ENCODE measurements around the gene MED12L. TPM values are rescaled to one million over a fixed set of nuclear protein-coding genes. Genes with fewer than 3 reads are reported as not detected.

The MED12L gene
- total and polyA plus RNA-seq, 10 of the 15 experiments (the other 5 are each of a cell fraction or from before 2014, with no cell fraction given), result 0.01 to 0.06 (median 0.03) TPM; not detected in 2

DNA sequence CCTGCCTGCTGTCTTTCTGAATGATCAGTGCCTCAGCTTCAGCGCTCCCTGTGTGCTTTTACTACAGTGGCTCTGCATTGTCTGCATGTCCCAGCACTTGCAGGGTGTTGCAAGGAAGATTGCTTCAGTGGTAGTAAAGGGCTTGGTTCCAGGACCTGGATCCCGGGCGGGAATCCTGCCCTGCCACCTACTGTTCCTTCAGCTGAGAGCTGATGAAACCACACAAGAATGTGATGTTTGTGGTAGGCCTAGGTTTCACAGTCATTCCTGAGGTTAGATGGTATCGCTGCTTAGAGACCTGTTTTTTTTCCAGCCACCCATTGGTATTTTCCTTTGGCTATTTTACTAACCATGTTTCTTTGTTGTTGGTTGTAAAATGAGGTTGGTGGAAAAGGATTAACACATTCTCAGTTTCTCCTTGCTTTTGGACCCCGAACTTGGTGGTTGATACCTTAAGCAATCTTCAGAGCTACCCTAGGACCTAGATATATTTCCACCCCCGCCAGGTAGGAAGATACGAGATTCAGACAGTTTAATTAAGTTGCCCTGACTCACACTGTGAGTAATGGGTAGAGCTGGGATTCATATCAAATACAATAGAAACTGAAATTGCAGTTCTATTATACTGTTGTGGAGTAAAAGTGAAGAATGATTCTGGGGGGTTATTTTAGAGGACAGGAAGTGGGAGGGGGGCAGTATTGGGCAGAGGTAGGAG lies 219.8 kb downstream of the MED12L start:
- ChIA-PET SMC1A (ENCODE audit: uncharacterized antibody, unreplicated experiment) (interaction anchor here (0.7 to 1.2 kb wide), 2 partner anchors 23 to 134 kb away, joined by 3 to 5 read pairs; no protein-coding TSS in a partner anchor), POLR2A (interaction anchor here (0.6 kb wide), 1 partner anchor 248 kb away, joined by 3 read pairs; no protein-coding TSS in a partner anchor), CTCF (interaction anchor here (1.2 to 1.4 kb wide), 3 partner anchors 12 to 137 kb away, joined by 3 to 4 read pairs (median 3); partner anchors contain the start of gene GPR87), RAD21 (ENCODE audit: unreplicated experiment) (no interaction called here)
- Histone ChIP-seq H3K9ac (ENCODE audit: control insufficient read depth, insufficient read depth, low read length) (no peak overlapping the region), H3K9me3 (replicated peaks; ENCODE audit: control insufficient read depth, insufficient read depth, low read length) (no peaks in the 10 kb centered on the region), H3K4me3 (no peak overlapping the region), H3K4me1 (ENCODE audit: control insufficient read depth, insufficient read depth, low read length) (no peaks in the 10 kb centered on the region), H3K4me2 (ENCODE audit: control insufficient read depth, insufficient read depth) (no peak overlapping the region), H2AFZ (ENCODE audit: control insufficient read depth, low read depth, low read length) (no peak overlapping the region), H3K36me3 (ENCODE audit: control insufficient read depth in 2 of 2, insufficient read depth in 2 of 2, low read length in 1 of 2) (no peaks in the 10 kb centered on the region), H3K79me2 (ENCODE audit: control insufficient read depth, insufficient read depth, low read length) (no peaks in the 10 kb centered on the region), H3K27ac (ENCODE audit: control insufficient read depth, insufficient read depth) (no peak overlapping the region), H3K27me3 (replicated peaks in 1 of 2; ENCODE audit: control insufficient read depth in 2 of 2, insufficient read depth in 2 of 2, low read length in 1 of 2) (no peaks in the 10 kb centered on the region), H4K20me1 (ENCODE audit: control insufficient read depth, insufficient read depth) (no peaks in the 10 kb centered on the region)
- DNase-seq (ENCODE audit: low read depth, low spot score), result no peak
- BruUV-seq (replicated peaks), result no TSS peak
- intact Hi-C loops (cut with micrococcal nuclease; ENCODE audit: unreplicated experiment) (no loop called here), in situ Hi-C loops (cut with MboI) (no loop called here)
- WGBS (ENCODE audit: insufficient coverage, insufficient replicate concordance, low lambda C conversion rate, missing lambda C conversion rate), result 31% methylated on average over 7 of the region's 7 CpGs
- FAIRE-seq, result no peak
- no peak for ATAC-seq
- no peak for TF ChIP-seq POLR2AphosphoS5 (IDR thresholded peaks at IDR 0.05; ENCODE audit: low read length)
- TF ChIP-seq NFXL1 (IDR thresholded peaks at IDR 0.05; ENCODE audit: borderline replicate concordance), result no peak
- no peak for TF ChIP-seq MXI1 (IDR thresholded peaks at IDR 0.05; ENCODE audit: low read depth, low read length)
- TF ChIP-seq CBFB (IDR thresholded peaks at IDR 0.05; ENCODE audit: low read depth), result no peak
- TF ChIP-seq MTA3 (IDR thresholded peaks at IDR 0.05; ENCODE audit: borderline replicate concordance, low read length), result no peak
- TF ChIP-seq RELA (IDR thresholded peaks at IDR 0.05; ENCODE audit: borderline replicate concordance, partially characterized antibody), result no peak
- no peak for TF ChIP-seq REST (IDR thresholded peaks at IDR 0.05; ENCODE audit: low read depth, low read length)
- no peak for TF ChIP-seq ASH2L (IDR thresholded peaks at IDR 0.05; ENCODE audit: borderline replicate concordance, low read depth)
- no peak for TF ChIP-seq ZSCAN29 (IDR thresholded peaks at IDR 0.05)
- no peak for TF ChIP-seq RELB (IDR thresholded peaks at IDR 0.05; ENCODE audit: low read depth)
- TF ChIP-seq CREB1 (IDR thresholded peaks at IDR 0.05; ENCODE audit: low read depth), result no peak
- no peak for TF ChIP-seq LARP7 (IDR thresholded peaks at IDR 0.05)
- no peak for TF ChIP-seq MLLT1 (IDR thresholded peaks at IDR 0.05)
- TF ChIP-seq, protein P1, sequence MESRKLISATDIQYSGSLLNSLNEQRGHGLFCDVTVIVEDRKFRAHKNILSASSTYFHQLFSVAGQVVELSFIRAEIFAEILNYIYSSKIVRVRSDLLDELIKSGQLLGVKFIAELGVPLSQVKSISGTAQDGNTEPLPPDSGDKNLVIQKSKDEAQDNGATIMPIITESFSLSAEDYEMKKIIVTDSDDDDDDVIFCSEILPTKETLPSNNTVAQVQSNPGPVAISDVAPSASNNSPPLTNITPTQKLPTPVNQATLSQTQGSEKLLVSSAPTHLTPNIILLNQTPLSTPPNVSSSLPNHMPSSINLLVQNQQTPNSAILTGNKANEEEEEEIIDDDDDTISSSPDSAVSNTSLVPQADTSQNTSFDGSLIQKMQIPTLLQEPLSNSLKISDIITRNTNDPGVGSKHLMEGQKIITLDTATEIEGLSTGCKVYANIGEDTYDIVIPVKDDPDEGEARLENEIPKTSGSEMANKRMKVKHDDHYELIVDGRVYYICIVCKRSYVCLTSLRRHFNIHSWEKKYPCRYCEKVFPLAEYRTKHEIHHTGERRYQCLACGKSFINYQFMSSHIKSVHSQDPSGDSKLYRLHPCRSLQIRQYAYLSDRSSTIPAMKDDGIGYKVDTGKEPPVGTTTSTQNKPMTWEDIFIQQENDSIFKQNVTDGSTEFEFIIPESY (IDR thresholded peaks at IDR 0.05), result no peak

All from GM12878 (cell line).